GM19324 (cell line): ENCODE results near the gene RPS28.
"Not testable (repeated sequence)": the region's sequence is repeated elsewhere in the genome, so short reads cannot be mapped to it uniquely, and the experiment has no call there.

Experiments used
- ATAC-seq: cut with Tn5 transposase; IDR thresholded peaks from one replicate; pipeline ENCODE4 v1.9.1; 2021; ENCODE audit warnings: mild to moderate bottlenecking, moderate library complexity; ENCODE audit not compliant: unreplicated experiment, low FRiP score

RPS28 gene

DNA sequence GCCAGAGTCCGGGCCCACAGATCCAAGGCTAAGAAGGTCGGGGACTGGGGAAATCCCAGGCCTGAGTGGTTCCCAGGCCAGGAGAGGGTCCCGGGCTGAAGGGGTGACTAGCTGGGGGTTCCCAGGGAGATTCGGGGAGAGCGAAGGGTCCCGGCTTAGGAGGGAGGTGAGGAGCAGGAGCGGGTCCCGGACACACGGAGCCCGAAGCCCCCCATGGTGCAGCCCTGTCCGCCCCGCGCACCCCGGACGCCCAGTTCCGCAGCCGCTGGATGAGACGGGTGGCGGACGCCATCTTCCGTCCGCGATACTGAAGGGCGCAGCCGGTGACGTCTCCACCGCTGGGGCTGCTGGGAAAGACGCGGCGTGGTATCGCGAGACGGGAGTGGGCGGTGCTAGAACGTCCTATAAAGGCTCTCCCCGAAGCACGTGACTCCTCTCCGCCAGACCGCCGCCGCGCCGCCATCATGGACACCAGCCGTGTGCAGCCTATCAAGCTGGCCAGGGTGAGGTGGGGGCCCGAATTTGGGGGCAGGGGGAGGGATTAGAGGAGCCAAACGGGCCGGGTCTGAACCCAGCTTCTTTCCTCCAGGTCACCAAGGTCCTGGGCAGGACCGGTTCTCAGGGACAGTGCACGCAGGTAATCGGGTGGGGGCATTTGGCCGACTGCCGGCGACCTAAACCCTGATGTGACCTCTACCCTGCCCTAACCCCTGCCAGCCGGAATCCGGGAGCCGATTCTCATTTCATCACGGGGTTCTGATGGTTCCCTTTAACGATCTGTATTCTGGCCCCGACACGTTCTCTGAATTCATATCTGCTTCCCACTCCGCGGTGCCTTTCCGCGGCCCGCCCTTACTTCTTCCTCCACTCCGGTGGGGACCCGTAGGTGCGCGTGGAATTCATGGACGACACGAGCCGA lies at the start of gene RPS28, which contains the start of gene NDUFA7:
TSS of gene RPS28 (plus strand) at position 430 of the 919 bp plus-strand sequence. CDS start at position 465, 35 bp downstream.
TSS of gene NDUFA7 (minus strand) at position 309 of the 919 bp plus-strand sequence. CDS start at position 292, 17 bp downstream.
- ATAC-seq, result peak; percentile 95

DNA sequence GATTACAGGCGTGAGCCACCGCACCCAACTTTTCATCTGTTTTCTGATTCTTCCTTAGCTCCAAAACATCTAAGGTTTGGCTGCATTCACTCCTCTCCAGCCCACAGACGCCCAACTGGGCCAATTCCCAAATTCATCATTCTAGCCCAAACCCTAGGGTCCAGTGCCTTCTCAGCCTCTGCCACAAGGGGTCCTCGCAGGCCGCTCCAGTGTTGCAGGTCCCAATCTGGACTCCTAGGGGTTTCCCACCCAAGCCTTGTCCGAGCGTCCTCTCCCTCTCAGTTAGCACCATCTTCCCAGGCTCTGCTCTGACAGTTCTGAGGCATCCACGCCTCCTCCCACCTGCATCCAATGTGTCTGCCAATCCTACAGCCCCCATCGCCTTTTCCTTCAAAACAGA lies 44.8 kb upstream of the RPS28 start:
- not testable (repeated sequence) for ATAC-seq

DNA sequence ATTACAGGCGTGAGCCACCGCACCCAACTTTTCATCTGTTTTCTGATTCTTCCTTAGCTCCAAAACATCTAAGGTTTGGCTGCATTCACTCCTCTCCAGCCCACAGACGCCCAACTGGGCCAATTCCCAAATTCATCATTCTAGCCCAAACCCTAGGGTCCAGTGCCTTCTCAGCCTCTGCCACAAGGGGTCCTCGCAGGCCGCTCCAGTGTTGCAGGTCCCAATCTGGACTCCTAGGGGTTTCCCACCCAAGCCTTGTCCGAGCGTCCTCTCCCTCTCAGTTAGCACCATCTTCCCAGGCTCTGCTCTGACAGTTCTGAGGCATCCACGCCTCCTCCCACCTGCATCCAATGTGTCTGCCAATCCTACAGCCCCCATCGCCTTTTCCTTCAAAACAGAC lies 30.0 kb upstream of the RPS28 start:
- ATAC-seq, result not testable (repeated sequence)

DNA sequence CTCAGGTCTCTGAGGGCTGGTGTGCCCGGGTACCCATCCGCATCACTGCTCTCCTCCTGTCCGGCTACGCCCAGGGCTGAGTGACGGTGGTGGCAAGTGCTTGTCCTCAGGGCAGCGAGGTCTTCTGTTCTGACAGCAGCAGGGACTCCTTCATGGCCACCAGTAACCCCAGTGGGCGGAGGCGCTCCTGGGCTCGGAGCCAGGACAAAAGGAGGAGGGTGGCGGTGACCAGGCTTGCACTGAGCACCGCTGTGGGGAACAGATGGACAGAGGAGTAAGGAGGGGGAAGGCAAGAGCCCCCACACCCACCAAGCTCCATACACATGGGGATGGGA lies 19.0 kb upstream of the RPS28 start:
- ATAC-seq, result no peak

DNA sequence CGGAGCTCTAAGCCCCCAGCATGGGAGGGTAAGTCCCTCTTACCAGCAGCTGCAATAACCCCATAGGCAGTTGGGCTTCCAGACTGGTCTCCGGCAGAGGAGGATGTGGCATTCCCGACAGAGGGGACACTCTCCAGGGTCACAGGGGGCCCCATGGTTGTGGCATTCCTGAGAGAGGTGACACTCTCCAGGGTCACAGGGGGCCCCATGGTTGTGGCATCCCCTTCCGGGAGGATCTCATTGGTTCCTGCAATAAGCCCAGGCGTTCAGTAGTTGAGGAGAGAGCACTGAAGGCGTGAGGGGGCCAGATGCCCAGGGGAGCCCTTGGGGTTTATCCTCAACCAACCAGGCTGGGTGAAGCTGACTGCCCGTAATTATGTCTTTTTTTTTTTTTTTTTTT lies 18.6 kb upstream of the RPS28 start:
- no peak for ATAC-seq

DNA sequence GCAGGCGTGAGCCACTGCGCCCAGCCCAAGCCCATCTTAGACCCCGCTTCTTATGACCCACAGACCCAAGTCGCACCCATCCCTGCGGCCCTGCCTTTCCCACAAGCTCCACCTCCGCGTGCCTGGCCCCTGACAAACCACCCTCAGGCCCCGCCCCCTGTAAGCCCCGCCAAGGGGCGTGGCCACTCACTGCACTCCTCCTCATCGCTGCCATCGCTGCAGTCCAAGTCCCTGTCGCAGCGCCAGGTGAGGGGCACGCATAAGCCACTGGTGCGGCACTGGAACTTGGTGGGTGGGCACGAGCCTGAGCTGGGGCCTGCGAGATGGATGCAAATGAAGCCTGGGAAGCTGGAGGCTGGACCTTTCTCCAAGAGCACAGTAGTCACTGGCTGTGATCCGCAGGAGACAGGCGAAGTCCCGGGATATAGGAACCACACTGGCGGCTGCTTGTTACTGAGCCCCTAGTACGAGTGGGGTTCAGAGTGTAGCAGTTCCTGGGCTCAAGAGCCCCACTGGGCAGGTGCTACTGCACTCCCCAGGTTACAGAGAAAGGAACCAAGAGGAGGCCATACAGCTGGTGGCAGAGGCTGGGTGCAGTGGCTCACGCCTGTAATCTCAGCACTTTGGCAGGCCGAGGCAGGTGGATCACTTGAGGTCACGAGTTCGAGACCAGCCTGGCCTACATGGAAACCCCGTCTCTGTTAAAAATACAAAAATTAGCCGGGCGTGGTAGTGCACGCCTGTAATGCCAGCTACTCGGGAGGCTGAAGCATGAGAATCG lies 16.3 kb upstream of the RPS28 start:
- no peak for ATAC-seq

DNA sequence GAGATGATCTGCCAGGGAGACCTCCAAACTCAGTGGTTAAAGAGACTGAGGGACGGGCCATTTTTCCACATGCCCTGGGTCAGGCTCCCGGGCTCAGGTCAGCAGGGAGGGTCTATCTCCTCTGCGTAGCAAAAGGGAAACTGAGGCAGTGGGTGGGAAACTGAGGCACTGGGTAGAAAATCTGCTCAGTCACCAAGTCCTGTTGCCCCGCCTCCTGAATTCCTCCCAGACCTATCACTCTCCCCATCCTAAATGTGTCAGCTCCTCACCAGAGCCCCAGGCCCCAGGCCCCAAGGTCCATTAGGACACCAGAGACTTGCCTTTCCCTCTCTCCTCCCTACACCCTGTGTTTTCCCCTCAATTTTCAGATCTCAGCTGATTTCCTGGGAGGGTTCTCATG lies 15.5 kb upstream of the RPS28 start:
- no peak for ATAC-seq

DNA sequence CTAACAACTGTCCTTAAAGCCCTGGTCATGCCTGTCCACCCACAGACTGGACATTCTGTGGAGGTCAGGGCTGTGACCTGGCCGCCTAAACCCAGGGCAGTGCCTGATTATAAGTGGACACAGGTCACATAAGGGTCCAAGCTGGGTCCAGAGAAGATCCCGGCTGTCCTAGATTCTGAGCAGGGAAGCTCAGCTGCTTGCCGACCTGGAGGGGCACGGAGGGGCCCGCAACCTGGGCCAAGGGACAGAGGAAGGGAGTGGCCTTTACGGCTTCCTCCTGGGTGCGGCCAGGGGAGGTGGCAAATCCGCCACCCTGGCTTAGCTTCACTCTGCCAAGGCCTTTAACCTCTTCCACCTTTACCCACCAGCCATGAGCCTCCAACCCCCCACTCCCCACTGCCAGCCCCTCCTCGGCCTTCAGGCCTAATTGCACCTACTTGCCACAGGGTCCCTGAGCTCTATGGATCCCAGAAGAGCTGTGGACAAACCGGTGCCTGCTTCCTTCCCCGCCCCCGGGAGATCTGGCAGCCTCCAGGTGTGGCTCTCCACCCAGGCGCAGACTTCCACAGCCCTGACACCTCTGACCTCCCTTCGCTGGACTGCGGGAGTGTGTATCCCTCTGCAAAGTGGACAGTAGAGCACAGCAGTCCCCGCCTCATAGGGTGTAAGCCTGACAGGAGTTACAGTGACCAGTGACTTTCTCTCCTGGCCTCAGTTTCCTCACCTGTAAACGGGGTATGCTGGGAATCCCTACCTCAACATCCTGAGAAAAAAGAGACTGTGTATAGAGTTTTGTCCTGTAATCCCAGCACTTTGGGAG lies 14.9 kb upstream of the RPS28 start:
- ATAC-seq, result no peak

DNA sequence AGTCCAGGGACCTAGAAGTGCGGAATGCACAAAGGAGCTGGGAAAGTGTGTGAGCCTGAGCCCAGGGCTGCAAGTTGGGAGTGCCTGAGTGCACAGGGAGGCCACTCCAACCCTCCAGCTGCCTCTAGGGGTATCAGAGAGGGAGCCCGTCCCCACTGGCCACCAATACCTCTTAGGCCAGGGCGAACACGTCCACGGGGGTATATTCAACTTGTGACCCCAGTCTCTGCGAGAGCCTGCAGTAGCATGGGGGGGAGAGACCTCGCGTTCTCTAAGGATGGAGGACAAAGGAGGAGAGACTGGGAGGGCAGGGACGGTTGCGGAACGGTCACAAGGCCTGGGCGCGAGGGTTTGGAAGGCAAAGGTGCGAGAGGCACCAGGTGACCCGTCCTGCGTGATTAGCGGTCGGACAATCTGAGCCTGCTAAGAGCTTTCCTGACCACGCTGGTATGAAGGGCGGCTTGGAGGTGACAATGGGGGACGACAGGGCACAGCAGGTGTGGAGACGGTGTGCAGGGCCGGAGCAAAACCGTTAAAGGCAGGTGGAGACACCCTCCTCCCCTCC lies 13.8 kb upstream of the RPS28 start:
- no peak for ATAC-seq

DNA sequence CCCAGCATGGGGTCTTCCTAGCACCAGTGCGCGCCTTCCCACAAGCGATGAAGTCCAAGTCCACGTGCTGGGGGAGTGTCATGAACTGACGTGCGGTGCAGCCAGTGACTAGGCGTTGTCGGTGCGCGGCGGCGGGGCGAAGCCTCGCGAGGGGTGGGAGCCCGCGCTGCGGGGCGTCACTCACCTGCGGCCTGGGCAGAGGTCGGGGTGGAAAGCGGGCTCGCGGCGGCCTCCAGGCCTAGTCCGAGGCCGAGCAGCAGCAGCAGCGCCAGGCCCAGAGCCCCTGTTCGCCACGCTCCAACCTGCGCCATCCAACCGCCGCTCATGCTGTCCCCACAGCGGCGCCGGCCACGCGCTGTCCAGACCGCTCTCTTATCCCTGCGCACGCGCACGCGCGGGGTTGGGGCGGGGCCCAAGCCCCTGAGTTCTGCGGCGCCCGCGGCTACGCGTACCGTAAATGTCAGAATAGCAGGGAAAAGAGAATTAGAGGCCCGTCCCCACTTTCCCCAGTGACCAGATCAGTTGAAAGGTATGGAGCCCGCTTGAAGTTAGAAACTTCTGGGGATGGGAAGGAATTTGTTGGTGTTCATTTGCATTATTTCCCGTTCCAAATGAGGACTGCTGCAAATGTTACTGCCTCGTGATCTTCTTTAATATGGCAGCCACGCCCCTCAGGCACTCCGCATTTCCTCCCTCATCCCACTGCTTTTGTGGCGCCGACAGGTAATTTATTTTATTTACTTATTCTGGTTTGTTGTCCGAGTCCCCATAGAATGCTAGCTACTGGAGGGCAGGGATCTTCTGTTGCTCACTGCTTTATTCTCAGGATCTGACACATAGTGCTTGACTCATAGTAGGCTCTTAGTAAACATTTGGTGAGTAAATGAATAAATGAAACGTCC lies 13.1 kb upstream of the RPS28 start, which contains the start of gene CD320:
TSS of gene CD320 (minus strand) at position 394 of the 902 bp plus-strand sequence. CDS start at position 326, 68 bp downstream.
- ATAC-seq, result peak; percentile 78

DNA sequence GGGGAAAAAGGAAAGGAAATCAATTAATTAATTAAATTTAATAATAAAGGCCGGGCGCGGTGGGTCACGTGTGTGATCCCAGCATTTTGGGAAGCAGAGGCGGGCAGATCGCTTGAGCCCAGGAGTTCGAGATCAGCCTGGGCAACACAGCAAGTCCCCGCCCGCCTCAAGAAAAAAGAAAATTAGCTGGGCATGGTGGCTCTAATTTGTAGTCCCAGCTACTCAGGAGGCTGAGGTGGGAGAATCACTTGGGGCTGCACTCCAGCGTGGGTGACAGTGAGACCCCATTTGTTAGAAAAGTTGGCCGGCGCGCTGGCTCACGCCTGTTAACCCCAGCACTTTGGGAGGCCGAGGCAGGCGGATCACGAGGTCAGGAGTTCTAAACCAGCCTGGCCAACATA lies 12.4 kb upstream of the RPS28 start:
- no peak for ATAC-seq

DNA sequence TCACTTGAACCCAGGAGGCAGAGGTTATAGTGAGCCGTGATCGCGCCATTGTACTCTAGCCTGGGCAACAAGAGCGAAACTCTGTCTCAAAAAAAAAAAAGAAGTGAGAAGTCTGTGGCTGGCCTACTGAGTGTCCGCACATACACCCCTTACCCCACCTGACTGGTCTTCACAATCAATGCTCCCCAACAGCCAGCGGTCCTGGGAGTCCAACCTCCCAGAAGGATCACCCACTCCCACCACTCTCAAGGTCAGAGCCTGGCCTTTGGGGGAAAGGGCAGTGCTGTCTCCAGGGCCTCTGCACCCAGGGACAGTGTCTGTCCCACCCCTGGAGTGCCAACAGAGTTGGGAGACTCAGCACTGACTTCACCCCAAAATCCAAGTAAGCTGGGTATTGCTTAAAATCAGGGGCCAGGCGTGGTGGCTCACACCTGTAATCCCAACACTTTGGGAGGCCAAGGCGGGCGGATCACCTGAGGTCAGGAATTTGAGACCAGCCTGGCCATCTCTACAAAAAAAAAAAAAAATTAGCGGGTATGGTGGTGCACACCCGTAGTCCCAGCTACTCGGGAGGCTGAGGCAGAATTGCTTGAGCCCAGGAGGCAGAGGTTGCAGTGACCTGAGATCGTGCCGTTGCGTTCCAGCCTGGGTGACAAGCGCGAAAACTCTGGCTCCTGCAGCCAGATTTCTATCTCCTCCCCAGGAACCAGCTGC lies 10.8 kb upstream of the RPS28 start:
- ATAC-seq, result no peak

DNA sequence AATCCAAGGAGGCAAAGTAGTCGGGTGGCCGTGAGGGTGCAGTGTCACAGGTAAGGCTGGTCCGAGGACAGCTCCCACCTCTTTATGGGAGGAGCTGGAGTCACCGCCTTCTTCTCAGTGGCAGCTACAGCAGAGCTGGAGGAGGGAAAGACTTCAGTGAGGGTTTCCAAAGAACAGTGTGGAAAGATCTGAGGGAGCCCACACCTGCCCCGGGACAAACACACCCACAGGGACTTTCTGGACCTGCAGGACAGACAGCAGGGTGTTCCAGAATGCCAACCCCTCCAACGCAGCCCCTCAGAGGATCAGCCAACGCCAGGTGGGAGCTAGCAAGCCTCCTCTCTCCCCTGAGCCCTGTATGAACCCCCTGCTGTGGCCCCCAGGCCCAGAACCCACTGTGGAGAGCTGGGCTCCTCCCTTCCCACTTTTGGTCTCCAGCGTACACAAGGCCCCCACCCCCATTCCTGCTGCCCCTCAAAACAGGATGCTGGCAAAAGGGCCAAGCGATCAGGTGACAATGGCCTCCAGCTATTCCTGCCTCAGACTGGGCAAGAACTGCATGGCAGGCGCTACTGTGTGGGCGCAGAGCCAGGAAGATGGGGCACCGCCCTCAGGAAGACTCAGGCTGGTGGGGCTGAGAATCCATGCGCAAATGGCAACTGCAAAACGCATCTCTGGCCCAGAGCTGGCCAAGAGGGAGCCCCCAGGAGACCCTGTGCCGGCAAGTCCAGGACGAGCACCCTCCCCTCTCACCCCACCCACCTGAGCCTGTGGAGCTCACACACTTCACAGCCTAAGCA lies 9.6 kb upstream of the RPS28 start:
- no peak for ATAC-seq

DNA sequence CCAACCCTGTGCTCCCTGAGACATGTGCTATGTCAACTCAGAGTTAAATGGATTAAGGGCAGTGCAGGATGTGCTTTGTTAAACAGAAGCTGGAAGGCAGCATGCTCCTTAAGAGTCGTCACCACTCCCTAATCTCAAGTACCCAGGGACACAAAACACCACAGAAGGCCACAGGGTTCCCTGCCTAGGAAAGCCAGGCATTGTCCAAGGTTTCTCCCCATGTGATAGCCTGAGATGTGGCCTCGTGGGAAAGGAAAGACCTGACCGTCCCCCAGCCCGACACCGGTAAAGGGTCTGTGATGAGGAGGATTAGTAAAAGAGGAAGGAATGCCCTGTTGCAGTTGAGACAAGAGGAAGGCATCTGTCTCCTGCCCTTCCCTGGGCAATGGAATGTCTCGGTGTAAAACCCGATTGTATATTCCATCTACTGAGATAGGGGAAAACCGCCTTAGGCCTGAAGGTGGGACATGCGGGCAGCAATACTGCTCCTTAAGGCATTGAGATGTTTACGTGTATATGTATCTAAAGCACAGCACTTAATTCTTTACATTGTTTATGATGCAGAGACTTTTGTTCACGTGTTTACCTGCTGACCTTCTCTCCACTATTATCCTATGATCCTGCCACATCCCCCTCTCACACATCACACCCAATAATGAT lies 6.2 kb upstream of the RPS28 start:
- ATAC-seq, result not testable (repeated sequence)

DNA sequence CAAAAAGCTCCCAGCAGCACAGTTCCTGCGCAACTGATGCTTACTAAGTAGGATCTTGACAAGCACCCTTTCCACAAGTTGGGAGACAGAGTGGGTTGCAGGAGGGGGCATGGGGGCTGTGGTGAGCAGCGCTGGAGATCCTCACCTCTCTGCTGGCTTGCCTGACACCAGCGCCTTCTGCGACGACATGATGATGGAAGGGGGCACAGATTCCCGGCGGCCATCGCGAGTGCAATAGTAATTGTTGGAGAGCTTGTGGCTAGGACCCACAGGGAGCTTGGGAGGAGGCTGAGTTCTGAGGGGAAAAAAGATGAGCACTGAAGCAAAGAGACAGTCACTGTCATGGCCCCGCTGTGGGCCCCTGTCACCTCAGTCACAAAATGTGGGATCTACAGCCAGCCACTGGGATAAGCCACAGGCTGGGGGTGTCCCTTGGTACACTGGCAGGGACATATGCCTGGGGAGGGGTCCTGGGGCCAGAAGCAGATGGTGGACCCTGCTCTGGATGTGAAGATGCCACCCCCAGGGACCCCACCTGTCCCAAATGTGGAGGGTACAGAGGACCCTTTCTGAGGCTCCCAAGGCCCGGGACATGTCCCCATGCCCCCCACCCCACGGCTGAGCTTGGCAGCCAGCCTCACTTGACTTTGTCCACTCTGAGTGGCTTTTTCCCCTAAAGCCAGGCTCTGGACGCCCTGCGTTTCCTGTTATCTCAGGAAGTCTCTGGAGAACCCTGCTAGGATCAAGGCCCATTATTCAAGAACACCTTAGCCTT lies 4.8 kb upstream of the RPS28 start:
- no peak for ATAC-seq

DNA sequence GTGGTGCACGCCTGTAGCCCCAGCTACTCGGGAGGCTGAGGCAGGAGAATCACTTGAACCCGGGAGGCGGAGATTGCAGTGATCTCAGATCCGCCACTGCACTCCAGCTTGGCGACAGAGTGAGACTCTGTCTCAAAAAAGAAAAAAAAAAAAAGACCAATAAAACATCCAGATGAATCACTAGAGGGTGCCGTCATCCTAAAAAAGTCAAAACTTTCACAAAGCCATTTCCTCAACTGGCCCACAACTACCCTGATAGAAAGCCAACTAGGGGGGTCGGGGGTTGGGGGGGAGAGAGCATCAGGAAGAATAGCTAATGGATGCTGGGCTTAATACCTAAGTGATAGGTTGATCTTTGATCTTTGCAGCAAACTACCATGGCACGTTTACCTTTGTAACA lies 2.5 kb upstream of the RPS28 start:
- not testable (repeated sequence) for ATAC-seq
